GM21390 (cell line): ENCODE measurements around the gene PRKAG3.

Source experiments
- ATAC-seq: cut with Tn5 transposase; IDR thresholded peaks from one replicate; pipeline ENCODE4 v1.9.1; 2021; ENCODE audit not compliant: unreplicated experiment

PRKAG3 gene

GRCh38 chr2:218815244-218815637 lies 16.4 kb downstream of the PRKAG3 start:
- no peak for ATAC-seq

GRCh38 chr2:218814540-218815243 lies 16.9 kb downstream of the PRKAG3 start:
- no peak for ATAC-seq

- no peak for ATAC-seq
Observed at GRCh38 chr2:218813771-218814460, 17.7 kb downstream of the PRKAG3 start.

GRCh38 chr2:218812861-218813260 lies 18.7 kb downstream of the PRKAG3 start:
- no peak for ATAC-seq

GRCh38 chr2:218812096-218812815 lies 19.3 kb downstream of the PRKAG3 start:
- ATAC-seq, result no peak

GRCh38 chr2:218811382-218811781 lies 20.2 kb downstream of the PRKAG3 start:
- no peak for ATAC-seq

- no peak for ATAC-seq
Observed at GRCh38 chr2:218810256-218810655, 21.3 kb downstream of the PRKAG3 start.

GRCh38 chr2:218809515-218809914 lies 22.1 kb downstream of the PRKAG3 start:
- ATAC-seq, result no peak

- ATAC-seq, result no peak
Observed at GRCh38 chr2:218807626-218808025, 24.0 kb downstream of the PRKAG3 start.

GRCh38 chr2:218806346-218806978 lies 25.1 kb downstream of the PRKAG3 start:
- ATAC-seq, result no peak

GRCh38 chr2:218805627-218806026 lies 26.0 kb downstream of the PRKAG3 start:
- ATAC-seq, result no peak

- ATAC-seq, result no peak
Observed at GRCh38 chr2:218804817-218805216, 26.8 kb downstream of the PRKAG3 start.

- no peak for ATAC-seq
Observed at GRCh38 chr2:218802386-218802994, 29.1 kb downstream of the PRKAG3 start.

GRCh38 chr2:218799990-218800389 lies 31.6 kb downstream of the PRKAG3 start:
- no peak for ATAC-seq

GRCh38 chr2:218798767-218799504 lies 32.7 kb downstream of the PRKAG3 start:
- no peak for ATAC-seq

- no peak for ATAC-seq
Observed at GRCh38 chr2:218796691-218797090, 34.9 kb downstream of the PRKAG3 start.

GRCh38 chr2:218792433-218792832 lies 39.2 kb downstream of the PRKAG3 start:
- ATAC-seq, result no peak

- ATAC-seq, result no peak
Observed at GRCh38 chr2:218788529-218789255, 42.9 kb downstream of the PRKAG3 start.

GRCh38 chr2:218786133-218786532 lies 45.5 kb downstream of the PRKAG3 start:
- ATAC-seq, result no peak

GRCh38 chr2:218785103-218785502 lies 46.5 kb downstream of the PRKAG3 start:
- ATAC-seq, result no peak
